PC-9 (cell line): ENCODE data around the gene PRMT5.

Experiments
- EZH2 ChIP-seq: fragments of 200-600 bp; sonication (generic); IDR thresholded peaks from 2 replicates; pipeline ENCODE4 v1.8.0; 2017; ENCODE audit warnings: antibody characterized with exemption, low read depth
- TF ChIP-seq, protein P1 (sequence below): fragments of 200-600 bp; sonication (generic); conservative IDR thresholded peaks from 2 replicates; pipeline ENCODE4 v1.6.1; 2017; ENCODE audit warnings: mixed run types, antibody characterized with exemption, mild to moderate bottlenecking, moderate library complexity

DNA sequence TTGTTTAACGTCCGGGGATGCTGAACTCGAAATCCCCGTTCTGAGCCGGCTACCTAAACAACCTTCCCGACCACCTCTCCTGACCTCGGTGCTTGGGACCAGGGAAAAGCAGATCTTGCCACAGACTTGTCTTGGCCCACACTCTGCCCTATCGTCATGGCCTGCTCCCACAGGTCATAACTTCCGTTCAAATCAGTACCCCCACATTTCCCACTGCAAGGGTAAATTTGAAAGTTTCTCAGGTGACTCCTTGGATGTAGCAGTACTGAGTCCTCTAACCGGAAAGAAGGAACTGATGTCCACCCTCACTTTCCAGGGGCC lies 9.6 kb downstream of the PRMT5 start:
- TF ChIP-seq, protein P1, sequence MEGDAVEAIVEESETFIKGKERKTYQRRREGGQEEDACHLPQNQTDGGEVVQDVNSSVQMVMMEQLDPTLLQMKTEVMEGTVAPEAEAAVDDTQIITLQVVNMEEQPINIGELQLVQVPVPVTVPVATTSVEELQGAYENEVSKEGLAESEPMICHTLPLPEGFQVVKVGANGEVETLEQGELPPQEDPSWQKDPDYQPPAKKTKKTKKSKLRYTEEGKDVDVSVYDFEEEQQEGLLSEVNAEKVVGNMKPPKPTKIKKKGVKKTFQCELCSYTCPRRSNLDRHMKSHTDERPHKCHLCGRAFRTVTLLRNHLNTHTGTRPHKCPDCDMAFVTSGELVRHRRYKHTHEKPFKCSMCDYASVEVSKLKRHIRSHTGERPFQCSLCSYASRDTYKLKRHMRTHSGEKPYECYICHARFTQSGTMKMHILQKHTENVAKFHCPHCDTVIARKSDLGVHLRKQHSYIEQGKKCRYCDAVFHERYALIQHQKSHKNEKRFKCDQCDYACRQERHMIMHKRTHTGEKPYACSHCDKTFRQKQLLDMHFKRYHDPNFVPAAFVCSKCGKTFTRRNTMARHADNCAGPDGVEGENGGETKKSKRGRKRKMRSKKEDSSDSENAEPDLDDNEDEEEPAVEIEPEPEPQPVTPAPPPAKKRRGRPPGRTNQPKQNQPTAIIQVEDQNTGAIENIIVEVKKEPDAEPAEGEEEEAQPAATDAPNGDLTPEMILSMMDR, result no peak
- no peak for TF ChIP-seq EZH2
